Stimulated activated CD4-positive, alpha-beta T cell treated with anti-CD3 and anti-CD28 coated beads, Interleukin-4, amount 100 ng/mL, for 4 hours (primary cell): ENCODE measurements around the gene TRNT1.

Experiments
- DNase-seq, 2 experiments: peaks; one replicate each; pipeline ENCODE4 v3.0.0-alpha.2; 2020

TRNT1 gene

GRCh38 chr3:3126477-3127431, at the start of gene TRNT1:
Gene TRNT1 (plus strand): TSS chr3:3126940. CDS start chr3:3129041, 2,101 bp downstream.
- peak; percentile 95 to 99 for DNase-seq

GRCh38 chr3:3080309-3080708, 46.4 kb upstream of the TRNT1 start:
- DNase-seq = no peak

- DNase-seq = no peak
Observed at GRCh38 chr3:3081381-3082233, 45.1 kb upstream of the TRNT1 start.

GRCh38 chr3:3082234-3082924, 44.4 kb upstream of the TRNT1 start:
- no peak for DNase-seq

- DNase-seq = no peak
Observed at GRCh38 chr3:3084890-3085289, 41.9 kb upstream of the TRNT1 start.

GRCh38 chr3:3085782-3086181, 41.0 kb upstream of the TRNT1 start:
- no peak for DNase-seq

- no peak for DNase-seq
Observed at GRCh38 chr3:3086239-3086638, 40.5 kb upstream of the TRNT1 start.

- DNase-seq = no peak
Observed at GRCh38 chr3:3087279-3087678, 39.5 kb upstream of the TRNT1 start.

- DNase-seq = no peak
Observed at GRCh38 chr3:3087716-3088465, 38.8 kb upstream of the TRNT1 start.

GRCh38 chr3:3089017-3089416, 37.7 kb upstream of the TRNT1 start:
- no peak for DNase-seq

- no peak for DNase-seq
Observed at GRCh38 chr3:3097958-3098357, 28.8 kb upstream of the TRNT1 start.

- DNase-seq = no peak
Observed at GRCh38 chr3:3101660-3102458, 24.9 kb upstream of the TRNT1 start.

- DNase-seq = no peak
Observed at GRCh38 chr3:3102751-3103150, 24.0 kb upstream of the TRNT1 start.

- DNase-seq = no peak
Observed at GRCh38 chr3:3105246-3105645, 21.5 kb upstream of the TRNT1 start.

- DNase-seq = no peak
Observed at GRCh38 chr3:3105815-3106214, 20.9 kb upstream of the TRNT1 start.

- DNase-seq = no peak
Observed at GRCh38 chr3:3107181-3107580, 19.6 kb upstream of the TRNT1 start.

GRCh38 chr3:3107858-3108257, 18.9 kb upstream of the TRNT1 start:
- no peak for DNase-seq

- DNase-seq = no peak
Observed at GRCh38 chr3:3109407-3110298, 17.1 kb upstream of the TRNT1 start.

- no peak for DNase-seq
Observed at GRCh38 chr3:3110299-3110630, 16.5 kb upstream of the TRNT1 start, which contains the start of gene IL5RA. Gene IL5RA (minus strand): TSS chr3:3110374. CDS start chr3:3104984, 5,390 bp downstream.

- DNase-seq = no peak
Observed at GRCh38 chr3:3110749-3111361, 15.9 kb upstream of the TRNT1 start.
